Liver (tissue), 3 donors: ENCODE results near the gene FGFR3.

Experiments
- EGR1 ChIP-seq, 2 donors: IDR thresholded peaks; 2 replicates each; pipeline ENCODE4 v1.6.1; 2016 to 2018; ENCODE audit warnings: antibody characterized with exemption in 2 of 2, low read depth in 2 of 2
- GABPA ChIP-seq, 2 donors: IDR thresholded peaks in 1 of 2; conservative IDR thresholded peaks in 1 of 2; 2 replicates each; pipeline ENCODE4 v1.6.1; 2016; ENCODE audit warnings: antibody characterized with exemption in 2 of 2, mild to moderate bottlenecking in 1 of 2, moderate library complexity in 1 of 2
- JUND ChIP-seq, 2 donors: IDR thresholded peaks; 2 replicates each; pipeline ENCODE4 v1.6.1; 2016; ENCODE audit warnings: antibody characterized with exemption in 2 of 2
- NR2F2 ChIP-seq: IDR thresholded peaks from 2 replicates; pipeline ENCODE4 v1.6.1; 2016; ENCODE audit warnings: antibody characterized with exemption
- RAD21 ChIP-seq, 2 donors: IDR thresholded peaks; 2 replicates each; pipeline ENCODE4 v1.6.1; 2016; ENCODE audit warnings: antibody characterized with exemption in 2 of 2, mild to moderate bottlenecking in 2 of 2
- RXRA ChIP-seq, 2 donors: IDR thresholded peaks; 2 replicates each; pipeline ENCODE4 v1.6.1; 2017 to 2018; ENCODE audit warnings: antibody characterized with exemption in 2 of 2, mild to moderate bottlenecking in 1 of 2
- SP1 ChIP-seq: IDR thresholded peaks from 2 replicates; pipeline ENCODE4 v1.6.1; 2018; ENCODE audit warnings: antibody characterized with exemption, mild to moderate bottlenecking
- TAF1 ChIP-seq: conservative IDR thresholded peaks from 2 replicates; pipeline ENCODE4 v1.6.1; 2016; ENCODE audit warnings: antibody characterized with exemption, mild to moderate bottlenecking
- YY1 ChIP-seq: IDR thresholded peaks from 2 replicates; pipeline ENCODE4 v1.6.1; 2016; ENCODE audit warnings: antibody characterized with exemption, mild to moderate bottlenecking
- TF ChIP-seq, protein P1 (sequence below): fragments of 150-350 bp; IDR thresholded peaks from 2 replicates; pipeline ENCODE4 v1.5.1; 2017; ENCODE audit warnings: improper control_type of control experiment, low read depth, low read length; ENCODE audit not compliant: missing input control
- TF ChIP-seq, protein P2 (sequence below): IDR thresholded peaks from 2 replicates; pipeline ENCODE4 v1.6.1; 2016; ENCODE audit warnings: antibody characterized with exemption, mild to moderate bottlenecking
- TF ChIP-seq, protein P3 (sequence below): IDR thresholded peaks from 2 replicates; pipeline ENCODE4 v1.6.1; 2016; ENCODE audit warnings: antibody characterized with exemption
- TF ChIP-seq, protein P4 (sequence below): IDR thresholded peaks from 2 replicates; pipeline ENCODE4 v1.6.1; 2016; ENCODE audit warnings: antibody characterized with exemption
- TF ChIP-seq, protein P5 (sequence below): IDR thresholded peaks from 2 replicates; pipeline ENCODE4 v1.6.1; 2016; ENCODE audit warnings: antibody characterized with exemption
- donor health status: healthy.
- donor health status: healthy.

DNA sequence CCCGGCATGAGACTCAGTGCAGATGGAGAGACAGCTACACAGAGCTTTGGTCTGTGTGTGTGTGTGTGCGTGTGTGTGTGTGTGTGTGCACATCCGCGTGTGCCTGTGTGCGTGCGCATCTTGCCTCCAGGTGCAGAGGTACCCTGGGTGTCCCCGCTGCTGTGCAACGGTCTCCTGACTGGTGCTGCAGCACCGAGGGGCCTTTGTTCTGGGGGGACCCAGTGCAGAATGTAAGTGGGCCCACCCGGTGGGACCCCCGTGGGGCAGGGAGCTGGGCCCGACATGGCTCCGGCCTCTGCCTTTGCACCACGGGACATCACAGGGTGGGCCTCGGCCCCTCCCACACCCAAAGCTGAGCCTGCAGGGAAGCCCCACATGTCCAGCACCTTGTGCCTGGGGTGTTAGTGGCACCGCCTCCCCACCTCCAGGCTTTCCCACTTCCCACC is 14.3 kb downstream of the FGFR3 start:
- TF ChIP-seq EGR1 (IDR thresholded peaks at IDR 0.05; ENCODE audit: low read depth in 2 of 2) (no peak), YY1 (no peak), GABPA (IDR thresholded peaks at IDR 0.05 in 1 of 2, conservative IDR thresholded peaks at IDR 0.05 in 1 of 2) (no peak), RAD21 (IDR thresholded peaks at IDR 0.05) (no peak), JUND (IDR thresholded peaks at IDR 0.05) (no peak), TAF1 (no peak), SP1 (no peak), NR2F2 (no peak), RXRA (IDR thresholded peaks at IDR 0.05) (no peak)
- TF ChIP-seq, protein P1, sequence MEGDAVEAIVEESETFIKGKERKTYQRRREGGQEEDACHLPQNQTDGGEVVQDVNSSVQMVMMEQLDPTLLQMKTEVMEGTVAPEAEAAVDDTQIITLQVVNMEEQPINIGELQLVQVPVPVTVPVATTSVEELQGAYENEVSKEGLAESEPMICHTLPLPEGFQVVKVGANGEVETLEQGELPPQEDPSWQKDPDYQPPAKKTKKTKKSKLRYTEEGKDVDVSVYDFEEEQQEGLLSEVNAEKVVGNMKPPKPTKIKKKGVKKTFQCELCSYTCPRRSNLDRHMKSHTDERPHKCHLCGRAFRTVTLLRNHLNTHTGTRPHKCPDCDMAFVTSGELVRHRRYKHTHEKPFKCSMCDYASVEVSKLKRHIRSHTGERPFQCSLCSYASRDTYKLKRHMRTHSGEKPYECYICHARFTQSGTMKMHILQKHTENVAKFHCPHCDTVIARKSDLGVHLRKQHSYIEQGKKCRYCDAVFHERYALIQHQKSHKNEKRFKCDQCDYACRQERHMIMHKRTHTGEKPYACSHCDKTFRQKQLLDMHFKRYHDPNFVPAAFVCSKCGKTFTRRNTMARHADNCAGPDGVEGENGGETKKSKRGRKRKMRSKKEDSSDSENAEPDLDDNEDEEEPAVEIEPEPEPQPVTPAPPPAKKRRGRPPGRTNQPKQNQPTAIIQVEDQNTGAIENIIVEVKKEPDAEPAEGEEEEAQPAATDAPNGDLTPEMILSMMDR, result no peak
- TF ChIP-seq, protein P2, sequence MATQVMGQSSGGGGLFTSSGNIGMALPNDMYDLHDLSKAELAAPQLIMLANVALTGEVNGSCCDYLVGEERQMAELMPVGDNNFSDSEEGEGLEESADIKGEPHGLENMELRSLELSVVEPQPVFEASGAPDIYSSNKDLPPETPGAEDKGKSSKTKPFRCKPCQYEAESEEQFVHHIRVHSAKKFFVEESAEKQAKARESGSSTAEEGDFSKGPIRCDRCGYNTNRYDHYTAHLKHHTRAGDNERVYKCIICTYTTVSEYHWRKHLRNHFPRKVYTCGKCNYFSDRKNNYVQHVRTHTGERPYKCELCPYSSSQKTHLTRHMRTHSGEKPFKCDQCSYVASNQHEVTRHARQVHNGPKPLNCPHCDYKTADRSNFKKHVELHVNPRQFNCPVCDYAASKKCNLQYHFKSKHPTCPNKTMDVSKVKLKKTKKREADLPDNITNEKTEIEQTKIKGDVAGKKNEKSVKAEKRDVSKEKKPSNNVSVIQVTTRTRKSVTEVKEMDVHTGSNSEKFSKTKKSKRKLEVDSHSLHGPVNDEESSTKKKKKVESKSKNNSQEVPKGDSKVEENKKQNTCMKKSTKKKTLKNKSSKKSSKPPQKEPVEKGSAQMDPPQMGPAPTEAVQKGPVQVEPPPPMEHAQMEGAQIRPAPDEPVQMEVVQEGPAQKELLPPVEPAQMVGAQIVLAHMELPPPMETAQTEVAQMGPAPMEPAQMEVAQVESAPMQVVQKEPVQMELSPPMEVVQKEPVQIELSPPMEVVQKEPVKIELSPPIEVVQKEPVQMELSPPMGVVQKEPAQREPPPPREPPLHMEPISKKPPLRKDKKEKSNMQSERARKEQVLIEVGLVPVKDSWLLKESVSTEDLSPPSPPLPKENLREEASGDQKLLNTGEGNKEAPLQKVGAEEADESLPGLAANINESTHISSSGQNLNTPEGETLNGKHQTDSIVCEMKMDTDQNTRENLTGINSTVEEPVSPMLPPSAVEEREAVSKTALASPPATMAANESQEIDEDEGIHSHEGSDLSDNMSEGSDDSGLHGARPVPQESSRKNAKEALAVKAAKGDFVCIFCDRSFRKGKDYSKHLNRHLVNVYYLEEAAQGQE, result no peak
- TF ChIP-seq, protein P3, sequence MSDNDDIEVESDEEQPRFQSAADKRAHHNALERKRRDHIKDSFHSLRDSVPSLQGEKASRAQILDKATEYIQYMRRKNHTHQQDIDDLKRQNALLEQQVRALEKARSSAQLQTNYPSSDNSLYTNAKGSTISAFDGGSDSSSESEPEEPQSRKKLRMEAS, result no peak
- TF ChIP-seq, protein P4, sequence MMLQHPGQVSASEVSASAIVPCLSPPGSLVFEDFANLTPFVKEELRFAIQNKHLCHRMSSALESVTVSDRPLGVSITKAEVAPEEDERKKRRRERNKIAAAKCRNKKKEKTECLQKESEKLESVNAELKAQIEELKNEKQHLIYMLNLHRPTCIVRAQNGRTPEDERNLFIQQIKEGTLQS, result no peak
- TF ChIP-seq, protein P5, sequence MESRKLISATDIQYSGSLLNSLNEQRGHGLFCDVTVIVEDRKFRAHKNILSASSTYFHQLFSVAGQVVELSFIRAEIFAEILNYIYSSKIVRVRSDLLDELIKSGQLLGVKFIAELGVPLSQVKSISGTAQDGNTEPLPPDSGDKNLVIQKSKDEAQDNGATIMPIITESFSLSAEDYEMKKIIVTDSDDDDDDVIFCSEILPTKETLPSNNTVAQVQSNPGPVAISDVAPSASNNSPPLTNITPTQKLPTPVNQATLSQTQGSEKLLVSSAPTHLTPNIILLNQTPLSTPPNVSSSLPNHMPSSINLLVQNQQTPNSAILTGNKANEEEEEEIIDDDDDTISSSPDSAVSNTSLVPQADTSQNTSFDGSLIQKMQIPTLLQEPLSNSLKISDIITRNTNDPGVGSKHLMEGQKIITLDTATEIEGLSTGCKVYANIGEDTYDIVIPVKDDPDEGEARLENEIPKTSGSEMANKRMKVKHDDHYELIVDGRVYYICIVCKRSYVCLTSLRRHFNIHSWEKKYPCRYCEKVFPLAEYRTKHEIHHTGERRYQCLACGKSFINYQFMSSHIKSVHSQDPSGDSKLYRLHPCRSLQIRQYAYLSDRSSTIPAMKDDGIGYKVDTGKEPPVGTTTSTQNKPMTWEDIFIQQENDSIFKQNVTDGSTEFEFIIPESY, result no peak
